ENCODE data around the gene TFF1. TPM values are rescaled to one million over a fixed set of nuclear protein-coding genes. Genes with fewer than 3 reads are reported as not detected.
A peak's percentile ranks its signal among the peaks of the same experiment; 100 is the strongest.

The TFF1 gene
- total RNA-seq, 2 donors from 2014 or later, result 3.0 to 66.4 TPM

- no peak overlapping the region for H3K4me3 ChIP-seq
- H3K36me3 ChIP-seq (replicated peaks in 1 of 2; ENCODE audit: insufficient read depth in 1 of 2, low read depth in 2 of 2), result no peaks in the 10 kb centered on the region
- DNase-seq (no peak), ATAC-seq (no peak)
- H3K27me3 ChIP-seq, result no peaks in the 10 kb centered on the region
- 76 to 84% methylated on average over 6 of the region's 6 CpGs for WGBS, 2 donors
- no peaks in the 10 kb centered on the region for H3K9me3 ChIP-seq
- no peak for TF ChIP-seq POLR2A (IDR thresholded peaks at IDR 0.05)
- no peak for TF ChIP-seq CTCF (IDR thresholded peaks at IDR 0.05)
- peaks cover 29% of the 10 kb centered on the region for H3K4me1 ChIP-seq
- peak overlapping the region in 1 of 4 donors; percentile 24 for H3K27ac ChIP-seq
- intact Hi-C loops (cut with DNase I), result loop anchor here (10.0 kb wide), 1 partner anchor 130 kb away; no protein-coding TSS in a partner anchor
Measured at GRCh38 chr21:42314616-42315295, 51.6 kb downstream of the TFF1 start.

- Histone ChIP-seq H3K4me1 (peaks cover 35% of the 10 kb centered on the region), H3K27ac (no peak overlapping the region), H3K36me3 (replicated peaks in 1 of 2; ENCODE audit: insufficient read depth in 1 of 2, low read depth in 2 of 2) (no peaks in the 10 kb centered on the region), H3K4me3 (no peak overlapping the region), H3K27me3 (no peaks in the 10 kb centered on the region), H3K9me3 (no peaks in the 10 kb centered on the region)
- no peak for ATAC-seq
- peak in 1 of 4 donors; percentile 40 for DNase-seq
- 19 to 28% methylated on average over 7 to 13 of the region's 13 CpGs for WGBS, 2 donors
- intact Hi-C loops (cut with DNase I), result loop anchor here (10.0 kb wide), 1 partner anchor 131 kb away; no protein-coding TSS in a partner anchor
- TF ChIP-seq CTCF (IDR thresholded peaks at IDR 0.05), result no peak
- no peak for TF ChIP-seq POLR2A (IDR thresholded peaks at IDR 0.05)
Measured at GRCh38 chr21:42313501-42313969, 52.8 kb downstream of the TFF1 start.

- TF ChIP-seq CTCF (IDR thresholded peaks at IDR 0.05) (no peak), POLR2A (IDR thresholded peaks at IDR 0.05) (no peak)
- H3K27me3 ChIP-seq, result no peaks in the 10 kb centered on the region
- DNase-seq (no peak), ATAC-seq (no peak)
- no peaks in the 10 kb centered on the region for H3K9me3 ChIP-seq
- no peaks in the 10 kb centered on the region for H3K36me3 ChIP-seq (replicated peaks in 1 of 2; ENCODE audit: insufficient read depth in 1 of 2, low read depth in 2 of 2)
- 71 to 83% methylated on average over 6 to 12 of the region's 16 CpGs for WGBS, 2 donors
- intact Hi-C loops (cut with DNase I), result loop anchor here (10.0 kb wide), 1 partner anchor 132 kb away; no protein-coding TSS in a partner anchor
- H3K4me1 ChIP-seq, result peaks cover 35% of the 10 kb centered on the region
- H3K27ac ChIP-seq, result no peak overlapping the region
- H3K4me3 ChIP-seq, result no peak overlapping the region
Measured at GRCh38 chr21:42312626-42313104, 53.7 kb downstream of the TFF1 start.

Other genes with a start within 250 kb of the TFF1 start
- 1 to 10 TPM; 7.5 to 7.6 TPM for gene ABCG1, start 147.4 kb downstream of the TFF1 start, total RNA-seq
- gene TFF3, start 51.1 kb downstream of the TFF1 start, total RNA-seq, result 10 to 100 TPM in 1 of 2 donors, 1 to 10 TPM in 1; 6.3 to 16.3 TPM
- 1 to 10 TPM; 1.3 to 9.3 TPM for gene TFF2, start 15.5 kb downstream of the TFF1 start, total RNA-seq
- gene TMPRSS3, start 29.5 kb upstream of the TFF1 start, total RNA-seq, result 10 to 100 TPM; 12.5 to 12.7 TPM
- under 1 TPM in 1 of 2 donors, not detected in 1; 0.26 TPM for gene UBASH3A, start 37.4 kb upstream of the TFF1 start, total RNA-seq
- gene RSPH1, start 129.7 kb upstream of the TFF1 start, total RNA-seq, result 1 to 10 TPM; 1.6 to 2.3 TPM
- 10 to 100 TPM in 1 of 2 donors, 1 to 10 TPM in 1; 6.3 to 16.3 TPM for gene SLC37A1, start 147.3 kb upstream of the TFF1 start, total RNA-seq

All from body of pancreas (tissue), 4 donors.